ENCODE measurements around the gene CLCN4. TPM values are rescaled to one million over a fixed set of nuclear protein-coding genes. Genes with fewer than 3 reads are reported as not detected.
A peak's percentile ranks its signal among the peaks of the same experiment; 100 is the strongest.

CLCN4 gene
- total RNA-seq, 4 donors from 2014 or later = 0.48 to 3.1 (median 2.5) TPM

GRCh38 chrX:10189317-10190268 is 32.8 kb downstream of the CLCN4 start:
- H3K9me3 ChIP-seq = no peaks in the 10 kb centered on the region
- WGBS = 28% methylated on average over 14 of the region's 16 CpGs
- no peak overlapping the region for H3K27ac ChIP-seq
- no peak overlapping the region for H3K4me3 ChIP-seq
- H3K27me3 ChIP-seq = no peaks in the 10 kb centered on the region
- H3K36me3 ChIP-seq = no peaks in the 10 kb centered on the region
- no peaks in the 10 kb centered on the region for H3K4me1 ChIP-seq
- TF ChIP-seq POLR2A (IDR thresholded peaks at IDR 0.05) = no peak
- TF ChIP-seq CTCF (IDR thresholded peaks at IDR 0.05) = peak; percentile 52 to 70
- TF ChIP-seq POLR2AphosphoS5 (IDR thresholded peaks at IDR 0.05) = no peak
- no peak for TF ChIP-seq EP300 (IDR thresholded peaks at IDR 0.05)
- peak in 1 of 2 donors; percentile 81 for DNase-seq (ENCODE audit: low spot score in 2 of 2)

- 6% methylated on average over 3 of the region's 3 CpGs for WGBS
- DNase-seq (ENCODE audit: low spot score in 2 of 2) = no peak
- TF ChIP-seq CTCF (IDR thresholded peaks at IDR 0.05) = peak in 1 of 2 donors; percentile 38
- no peak for TF ChIP-seq POLR2AphosphoS5 (IDR thresholded peaks at IDR 0.05)
These were observed 33.6 kb downstream of the CLCN4 start for GRCh38 chrX:10190367-10190766.

GRCh38 chrX:10193587-10193986 is 36.8 kb downstream of the CLCN4 start:
- Histone ChIP-seq H3K27me3 (no peaks in the 10 kb centered on the region), H3K9me3 (no peaks in the 10 kb centered on the region), H3K27ac (no peak overlapping the region), H3K36me3 (no peaks in the 10 kb centered on the region), H3K4me3 (no peak overlapping the region), H3K4me1 (no peaks in the 10 kb centered on the region)
- TF ChIP-seq POLR2AphosphoS5 (IDR thresholded peaks at IDR 0.05) (no peak), EP300 (IDR thresholded peaks at IDR 0.05) (no peak)
- no peak for DNase-seq (ENCODE audit: low spot score in 2 of 2)

More at GRCh38 chrX:10190367-10190766, 33.6 kb downstream of the CLCN4 start:
- H3K27me3 ChIP-seq = no peaks in the 10 kb centered on the region
- H3K27ac ChIP-seq = no peak overlapping the region
- H3K4me3 ChIP-seq = no peak overlapping the region
- no peaks in the 10 kb centered on the region for H3K9me3 ChIP-seq
- H3K36me3 ChIP-seq = no peaks in the 10 kb centered on the region
- no peaks in the 10 kb centered on the region for H3K4me1 ChIP-seq

DNA sequence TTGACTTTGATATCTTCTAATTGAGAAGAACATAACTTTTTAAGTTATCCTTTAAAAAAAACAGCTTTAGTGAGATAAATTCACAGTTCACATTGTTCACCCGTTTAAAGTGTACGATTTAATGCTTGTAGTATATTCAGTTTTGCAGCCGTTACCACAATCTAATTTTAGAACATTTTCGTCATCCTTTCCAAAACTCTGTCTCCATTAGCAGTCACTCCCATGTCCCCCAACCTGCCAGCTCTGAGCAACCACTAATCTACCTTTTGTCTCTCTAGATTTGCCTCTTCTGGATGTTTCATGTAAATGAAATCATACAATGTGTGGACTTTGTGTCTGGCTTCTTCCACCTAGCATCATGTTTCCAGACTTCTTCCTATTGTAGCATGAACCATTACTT is 38.6 kb downstream of the CLCN4 start:
- TF ChIP-seq EP300 (IDR thresholded peaks at IDR 0.05) (no peak), POLR2AphosphoS5 (IDR thresholded peaks at IDR 0.05) (no peak), CTCF (IDR thresholded peaks at IDR 0.05) (no peak), POLR2A (IDR thresholded peaks at IDR 0.05) (no peak)

DNA sequence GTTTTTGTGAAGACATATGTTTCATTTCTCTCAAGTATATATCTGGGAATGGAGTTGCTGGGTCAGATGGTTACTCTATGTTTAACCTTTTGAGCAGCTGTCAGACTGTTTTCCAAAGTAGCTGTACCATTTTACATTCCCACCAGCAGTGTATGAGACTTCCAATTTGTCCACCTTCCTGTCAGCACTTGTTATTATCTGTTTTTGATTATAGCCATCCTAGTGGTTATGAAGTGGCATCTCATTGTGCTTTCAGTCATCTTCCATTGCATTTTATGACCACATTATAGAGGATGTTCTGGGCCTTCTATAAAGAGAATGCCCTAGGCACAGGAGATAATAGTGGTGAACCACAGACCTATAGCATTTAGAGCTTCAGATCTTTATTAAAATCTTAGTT is 39.2 kb downstream of the CLCN4 start:
- TF ChIP-seq POLR2A (IDR thresholded peaks at IDR 0.05) = no peak
- no peak for TF ChIP-seq POLR2AphosphoS5 (IDR thresholded peaks at IDR 0.05)
- no peak for TF ChIP-seq EP300 (IDR thresholded peaks at IDR 0.05)
- TF ChIP-seq CTCF (IDR thresholded peaks at IDR 0.05) = no peak
- DNase-seq (ENCODE audit: low spot score in 2 of 2) = no peak
- no peaks in the 10 kb centered on the region for H3K4me1 ChIP-seq
- H3K9me3 ChIP-seq = no peaks in the 10 kb centered on the region
- no peaks in the 10 kb centered on the region for H3K36me3 ChIP-seq
- no peak overlapping the region for H3K4me3 ChIP-seq
- no peak overlapping the region for H3K27ac ChIP-seq
- H3K27me3 ChIP-seq = no peaks in the 10 kb centered on the region

More for the DNA sequence above, 38.6 kb downstream of the CLCN4 start:
- Histone ChIP-seq H3K4me3 (no peak overlapping the region), H3K36me3 (no peaks in the 10 kb centered on the region), H3K4me1 (no peaks in the 10 kb centered on the region), H3K27ac (no peak overlapping the region), H3K27me3 (no peaks in the 10 kb centered on the region), H3K9me3 (no peaks in the 10 kb centered on the region)
- 88% methylated on average over 4 of the region's 4 CpGs for WGBS
- DNase-seq (ENCODE audit: low spot score in 2 of 2) = no peak

Data from suprapubic skin (tissue), 4 donors.